ENCODE data around the gene PLXNC1.
"Not testable (repeated sequence)": the region's sequence is repeated elsewhere in the genome, so short reads cannot be mapped to it uniquely, and the experiment has no call there.

Gene PLXNC1

DNA sequence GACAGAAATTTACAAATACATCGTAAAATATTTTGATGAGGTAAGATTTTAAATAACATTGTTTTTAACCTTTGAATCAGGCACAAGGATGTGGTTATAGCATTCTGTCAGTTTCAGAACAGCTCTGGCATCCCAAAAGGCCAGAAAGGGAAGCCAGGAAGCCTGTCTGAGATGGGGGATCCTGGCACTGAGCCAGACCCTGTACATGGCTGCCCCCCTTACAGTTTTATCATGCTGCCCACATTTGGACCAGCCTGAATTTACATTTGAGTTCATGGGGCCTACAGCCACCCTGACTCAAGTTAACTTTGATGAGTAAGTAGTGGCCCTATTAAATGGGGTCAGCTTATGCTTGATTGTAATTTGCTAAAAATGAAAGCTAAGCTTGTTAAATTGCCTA lies 155.6 kb downstream of the PLXNC1 start:
- DNase-seq, result no peak

DNA sequence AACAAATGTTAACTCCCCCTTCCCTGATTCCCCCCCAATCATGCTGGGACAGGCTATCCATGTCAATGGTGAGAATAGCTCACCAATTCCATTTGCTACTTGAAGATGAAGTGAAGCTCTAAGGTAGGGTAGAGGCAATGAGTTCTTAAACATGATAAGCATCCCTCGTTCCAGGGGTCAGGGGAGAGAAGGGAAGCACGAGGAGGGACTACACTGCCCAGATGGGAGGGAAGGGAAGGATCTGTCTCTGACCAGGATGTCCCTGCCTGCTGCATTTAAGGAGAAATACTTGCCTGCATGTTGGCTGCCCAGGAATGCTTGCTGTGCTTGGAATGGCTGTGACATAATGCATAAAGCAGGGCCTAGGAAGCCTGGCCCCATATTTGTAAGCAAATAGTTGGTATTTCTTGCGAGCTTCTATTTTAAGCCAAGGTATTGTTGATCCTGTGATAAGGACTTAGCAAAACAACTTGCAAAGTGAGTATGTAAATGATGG lies 156.2 kb downstream of the PLXNC1 start:
- no peak for DNase-seq

DNA sequence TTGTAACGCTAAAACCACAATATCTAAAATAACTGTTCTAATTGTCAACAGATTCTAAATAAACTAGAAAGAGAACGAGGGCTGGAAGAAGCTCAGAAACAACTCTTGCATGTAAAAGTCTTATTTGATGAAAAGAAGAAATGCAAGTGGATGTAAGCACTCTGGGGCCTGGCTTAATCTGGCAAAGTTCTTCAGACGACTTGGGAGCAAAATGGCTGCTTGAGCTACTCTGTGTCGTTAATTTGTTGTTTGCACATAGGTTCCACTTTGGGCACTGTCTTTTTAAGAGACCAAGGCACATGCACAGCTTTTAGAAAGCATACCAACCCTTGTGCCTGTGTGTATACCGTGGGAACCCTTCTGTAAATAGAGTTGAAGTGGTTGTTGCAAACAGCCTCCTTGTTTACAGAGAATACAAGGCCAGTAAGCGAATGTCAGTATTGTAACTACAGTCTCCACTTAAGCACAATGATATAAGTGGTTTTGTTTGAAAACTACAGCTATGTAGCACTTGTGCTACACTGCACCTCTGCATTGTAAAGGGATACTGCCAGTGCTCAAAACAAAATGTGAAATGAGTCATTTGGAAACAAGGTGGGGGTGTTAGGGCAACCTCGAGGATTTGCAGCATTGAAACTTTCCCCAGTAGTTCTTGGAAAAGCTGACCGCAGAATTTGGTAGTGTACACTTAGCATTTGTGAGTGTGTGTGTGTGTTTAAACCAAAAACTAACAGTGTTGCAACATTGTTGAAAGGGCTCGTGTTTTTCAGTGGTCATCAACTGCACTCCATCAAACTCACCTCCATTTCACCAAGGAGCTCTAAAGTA lies 157.0 kb downstream of the PLXNC1 start:
- no peak for DNase-seq

DNA sequence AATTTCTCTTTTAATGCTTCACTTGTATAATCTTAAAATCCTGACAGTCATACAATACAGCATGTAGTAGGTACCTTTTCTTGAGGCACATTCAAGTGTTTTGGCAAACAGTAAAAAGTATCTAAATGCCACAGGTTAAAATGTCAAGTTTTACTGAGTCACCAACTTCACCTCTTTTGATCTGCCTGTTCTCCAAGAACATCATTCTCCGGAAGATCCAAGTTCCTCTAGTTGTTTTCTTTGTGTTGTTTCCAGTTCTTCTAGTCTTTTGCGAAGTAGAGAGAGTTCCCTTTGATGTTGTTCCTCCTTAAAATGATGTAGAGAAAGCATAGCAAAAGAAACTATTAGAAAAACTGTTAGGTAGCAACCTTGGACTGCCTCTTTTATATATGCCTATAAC lies 160.2 kb downstream of the PLXNC1 start:
- DNase-seq, result no peak

DNA sequence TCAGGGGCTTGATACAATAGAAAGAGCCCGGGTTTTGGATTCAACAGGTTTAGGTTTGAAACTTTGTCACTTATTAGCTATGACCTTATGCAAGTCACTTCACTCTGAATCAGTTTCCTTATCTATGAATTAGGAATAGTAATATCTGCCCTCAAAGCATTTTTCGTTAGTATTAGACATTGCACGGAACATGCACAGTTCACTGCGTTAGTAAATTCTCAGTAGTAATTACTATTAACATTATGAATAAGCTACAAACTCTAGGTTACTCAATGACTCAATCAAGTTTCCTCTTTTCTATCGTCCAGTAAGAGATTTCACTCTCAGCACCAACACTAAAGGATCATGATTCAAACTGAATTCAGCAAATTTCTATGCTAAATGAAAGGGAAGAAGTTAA lies 161.0 kb downstream of the PLXNC1 start:
- DNase-seq, result peak in 1 of 2 donors; percentile 9

DNA sequence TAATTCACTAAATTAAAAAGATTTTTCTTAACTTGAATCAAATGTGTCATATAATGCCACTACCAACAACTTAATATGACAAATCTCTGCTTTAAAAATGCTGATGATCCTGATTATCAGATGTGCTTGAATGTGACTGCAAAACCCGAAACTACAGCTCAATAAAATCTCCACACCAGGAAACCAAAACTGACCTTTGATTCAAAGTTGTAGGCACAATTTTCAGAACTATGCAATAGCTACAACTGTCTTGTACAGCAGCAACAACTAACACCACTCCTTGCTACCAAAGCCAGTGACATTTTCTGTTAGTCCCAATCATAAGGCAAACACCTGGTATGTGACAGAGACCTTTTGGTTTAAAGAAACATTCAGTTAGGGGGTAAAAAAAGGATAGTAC lies 164.0 kb downstream of the PLXNC1 start:
- no peak for DNase-seq

DNA sequence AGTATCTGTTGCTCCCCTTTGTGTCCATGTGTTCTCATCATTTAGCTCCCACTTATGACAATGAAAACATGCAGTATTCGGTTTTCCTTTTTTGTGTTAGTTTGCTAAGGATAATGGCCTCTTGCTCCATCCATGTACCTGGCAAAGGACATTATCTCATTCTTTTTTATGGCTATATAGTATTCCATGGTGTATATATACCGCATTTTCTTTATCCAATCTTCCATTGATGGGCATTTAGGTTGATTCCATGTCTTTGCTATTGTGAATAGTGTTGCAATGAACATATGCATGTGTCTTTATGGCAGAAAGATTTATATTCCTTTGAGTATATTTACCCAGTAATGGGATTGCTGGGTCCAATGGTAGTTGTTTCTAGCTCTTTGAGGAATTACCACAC lies 168.2 kb downstream of the PLXNC1 start:
- not testable (repeated sequence) for DNase-seq

DNA sequence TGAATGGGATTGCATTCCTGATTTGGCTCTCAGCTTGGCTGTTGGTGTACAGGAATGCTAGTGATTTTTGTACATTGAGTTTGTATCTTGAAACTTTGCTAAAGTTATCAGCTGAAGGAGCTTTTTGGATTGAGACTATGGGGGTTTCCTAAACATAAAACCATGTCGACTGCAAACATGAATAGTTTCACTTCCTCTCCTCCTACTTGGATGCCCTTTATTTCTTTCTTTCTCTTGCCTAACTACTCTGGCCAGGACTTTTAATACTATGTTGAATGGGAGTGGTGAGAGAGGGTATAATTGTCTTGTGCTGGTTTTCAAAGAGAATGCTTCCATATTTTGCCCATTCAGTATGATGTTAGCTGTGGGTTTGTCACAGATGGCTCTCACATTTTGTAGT lies 169.8 kb downstream of the PLXNC1 start:
- peak; percentile 22 to 62 for DNase-seq

DNA sequence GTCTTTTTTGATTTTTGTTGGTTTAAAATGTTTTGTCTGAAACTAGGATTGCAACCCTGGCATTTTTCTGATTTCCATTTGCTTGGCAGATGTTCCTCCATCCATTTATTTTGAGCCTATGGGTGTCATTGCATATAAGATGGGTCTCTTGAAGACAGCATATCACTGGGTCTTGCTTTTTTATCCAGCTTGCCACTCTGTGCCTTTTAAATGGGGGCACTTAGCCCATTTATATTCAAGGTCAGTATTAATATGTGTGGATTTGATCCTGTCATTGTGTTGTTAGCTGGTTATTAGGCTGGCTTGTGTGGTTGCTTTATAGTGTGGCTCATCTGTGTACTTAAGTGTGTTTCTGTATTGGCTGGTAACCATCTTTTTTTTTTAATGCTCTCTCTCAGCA lies 171.7 kb downstream of the PLXNC1 start:
- DNase-seq, result no peak

DNA sequence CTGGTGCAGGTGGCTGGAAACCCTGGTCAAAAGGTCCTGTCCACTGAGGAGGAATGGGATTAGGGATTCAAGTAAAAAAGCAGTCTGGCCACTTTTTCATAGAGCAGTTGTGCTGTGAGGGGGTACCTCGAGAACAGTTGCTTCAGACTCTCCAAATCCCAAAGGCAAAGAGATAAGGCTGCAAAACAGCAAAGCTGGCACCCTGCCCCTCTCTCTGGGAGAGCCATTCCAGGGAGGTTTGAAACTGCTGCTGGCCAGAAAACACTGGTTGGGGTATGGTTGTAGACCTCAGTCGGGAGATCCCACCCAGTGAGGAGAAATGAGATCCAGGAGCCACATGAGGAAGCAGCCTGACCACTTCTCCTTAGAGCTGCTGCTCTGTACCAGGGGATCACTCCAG lies 174.0 kb downstream of the PLXNC1 start:
- DNase-seq, result no peak

DNA sequence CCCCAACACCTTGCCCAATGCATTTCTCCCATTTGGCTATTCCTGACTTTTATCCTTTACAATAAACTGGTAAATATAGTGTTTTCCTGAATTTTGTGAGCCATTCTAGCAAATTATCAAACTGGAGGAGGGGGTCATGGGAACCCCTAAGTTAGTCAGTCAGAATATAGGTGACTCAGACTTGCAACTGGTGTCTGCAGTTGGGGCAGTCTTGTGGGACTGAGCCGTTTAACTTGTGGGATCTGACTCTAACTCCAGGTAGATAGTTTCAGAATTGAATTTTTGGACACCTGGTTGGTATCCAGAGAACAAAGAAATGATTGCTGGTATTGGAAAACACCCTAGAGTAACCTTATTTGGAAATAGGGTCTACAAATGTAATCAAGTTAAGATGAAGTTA lies 177.9 kb downstream of the PLXNC1 start:
- no peak for DNase-seq

DNA sequence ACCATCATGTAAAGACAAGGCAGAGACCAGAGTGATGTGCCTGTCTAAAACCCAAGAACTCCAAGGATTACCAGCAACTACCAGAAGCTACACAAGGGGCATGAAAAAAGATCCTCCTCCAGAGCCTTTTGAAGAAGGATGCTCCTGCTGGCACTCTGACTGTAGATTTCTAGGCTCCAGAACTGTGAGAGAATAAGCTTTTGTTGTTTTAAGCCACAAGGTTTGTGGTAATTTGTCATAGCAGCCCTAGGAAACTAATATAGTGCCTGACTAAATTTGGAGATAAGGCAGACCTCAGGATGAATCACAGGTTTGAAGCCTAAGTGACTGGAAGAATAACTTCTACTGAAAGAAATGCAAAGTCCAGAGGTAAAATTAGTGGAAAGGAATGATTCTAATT lies 178.3 kb downstream of the PLXNC1 start:
- DNase-seq, result no peak

DNA sequence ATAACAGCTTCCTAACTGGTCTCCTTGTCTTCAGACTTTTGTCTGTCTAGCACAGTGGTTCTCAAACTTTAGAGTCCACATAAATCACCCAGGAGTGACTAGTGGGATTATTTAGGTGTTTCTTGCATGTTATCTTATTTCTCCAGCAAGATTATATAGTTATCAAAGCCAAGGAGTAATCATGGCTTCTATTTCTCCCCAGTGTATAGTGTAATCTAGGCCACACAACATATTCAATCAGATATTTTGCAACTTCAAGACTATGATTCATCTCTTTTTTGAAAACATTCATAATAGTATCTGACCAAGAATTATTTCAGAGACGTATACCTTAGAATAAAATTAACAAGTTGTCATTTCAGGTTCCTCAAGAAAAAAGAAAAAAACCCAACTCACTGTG lies 179.4 kb downstream of the PLXNC1 start:
- no peak for DNase-seq

DNA sequence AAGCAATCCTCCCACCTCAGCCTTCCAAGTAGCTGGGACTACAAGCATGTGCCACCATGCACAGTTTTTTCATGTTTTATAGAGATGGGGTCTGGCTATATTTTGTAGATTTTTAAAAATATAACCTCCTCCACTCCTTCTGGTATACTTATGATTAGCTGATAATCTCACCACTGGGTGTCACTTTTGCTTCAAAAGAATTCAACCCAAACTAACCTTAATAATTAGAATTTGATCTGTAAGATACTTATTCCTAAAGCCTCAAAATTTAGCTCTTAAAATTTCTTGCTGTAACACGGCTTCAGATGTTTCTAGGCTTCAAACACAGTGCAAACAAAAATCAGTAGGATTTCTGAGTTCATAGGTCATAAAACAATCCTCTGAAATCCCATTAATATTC lies 181.0 kb downstream of the PLXNC1 start:
- DNase-seq, result no peak

DNA sequence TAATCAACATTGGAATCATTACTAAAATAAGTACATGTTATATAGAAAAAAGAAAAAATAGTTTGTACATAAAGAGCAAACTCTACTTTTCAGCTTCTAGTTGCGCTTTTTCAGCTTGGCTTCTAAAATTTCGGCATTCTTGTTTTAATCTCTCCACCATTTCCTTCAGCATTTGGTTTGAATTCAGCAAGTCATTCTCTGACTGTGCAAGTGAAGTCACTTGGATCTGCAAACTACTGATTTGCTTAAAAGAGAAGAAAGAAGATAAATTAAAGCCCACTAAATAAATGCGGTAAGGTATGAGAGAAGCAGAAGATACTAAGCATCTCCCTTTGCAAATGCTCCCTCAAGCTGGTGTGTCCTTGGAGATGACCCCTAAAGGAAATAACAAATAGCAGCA lies 185.0 kb downstream of the PLXNC1 start:
- DNase-seq, result no peak

DNA sequence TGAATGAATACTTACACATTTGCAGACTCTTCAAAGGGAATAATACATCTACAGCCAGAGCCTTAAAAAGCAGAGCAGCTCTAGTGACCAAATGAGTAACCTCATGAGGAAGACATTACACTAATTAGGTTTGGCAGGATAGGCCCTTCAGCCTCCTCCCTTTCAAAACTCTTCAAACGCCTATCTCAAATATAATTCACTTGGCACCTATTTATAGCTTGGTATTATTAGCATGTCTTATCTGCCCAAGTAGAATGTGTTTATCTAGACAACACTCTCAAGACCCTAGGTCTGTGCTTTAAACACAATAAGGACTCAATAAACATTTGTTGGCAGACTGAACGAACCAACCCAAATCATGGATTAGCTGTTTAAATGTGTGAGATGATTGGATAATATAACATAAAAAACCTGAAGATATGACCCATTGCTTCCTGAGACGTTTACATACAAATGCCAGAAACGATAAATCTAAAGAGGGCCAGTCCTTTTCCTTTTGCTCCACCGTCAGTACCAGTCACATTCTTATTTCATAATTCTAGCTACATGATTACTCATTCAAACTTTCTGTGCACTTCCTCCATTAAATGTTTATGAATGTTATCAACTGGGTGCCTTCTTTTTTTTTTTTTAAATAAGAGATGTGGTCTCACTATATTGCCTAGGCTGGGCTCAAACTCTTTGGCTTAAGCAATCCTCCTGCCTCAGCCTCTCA lies 188.0 kb downstream of the PLXNC1 start:
- DNase-seq, result peak; percentile 34 to 69

DNA sequence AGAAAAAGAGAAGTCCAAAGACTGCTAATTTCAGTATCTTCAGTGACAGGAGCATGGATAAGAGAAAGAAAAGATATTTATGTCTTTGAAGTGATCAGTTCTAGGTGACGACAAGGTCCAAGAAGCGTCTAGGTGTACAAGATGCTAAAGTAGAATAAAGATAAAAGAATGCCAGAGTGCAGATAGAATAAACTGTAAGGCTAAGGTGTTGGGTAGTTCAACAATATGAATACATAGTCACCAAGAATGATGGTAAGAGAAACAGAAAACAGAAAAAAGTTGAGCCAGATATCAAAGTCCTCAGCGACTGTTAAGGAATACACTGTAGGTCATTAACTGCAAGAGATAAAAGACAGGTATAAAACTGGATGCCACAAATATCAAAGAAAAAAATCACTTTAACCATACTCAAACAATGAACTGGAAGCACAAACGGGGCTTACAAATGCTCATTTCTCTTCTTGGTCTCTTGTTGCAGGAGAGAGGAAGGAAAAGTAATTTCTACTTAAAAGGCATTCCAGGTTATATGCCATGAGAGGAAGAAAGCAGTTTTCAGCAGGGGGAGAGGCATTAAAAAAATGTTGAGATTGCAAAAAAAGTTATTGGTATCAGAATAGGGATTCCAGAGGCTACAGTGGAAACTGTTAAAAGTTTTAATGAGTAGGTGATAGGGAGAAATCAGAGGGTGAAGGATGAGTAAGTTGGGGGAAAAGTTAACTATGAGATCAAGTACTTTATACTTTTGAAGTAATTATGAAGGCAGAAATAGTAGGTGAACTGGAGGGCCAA lies 189.8 kb downstream of the PLXNC1 start:
- no peak for DNase-seq

DNA sequence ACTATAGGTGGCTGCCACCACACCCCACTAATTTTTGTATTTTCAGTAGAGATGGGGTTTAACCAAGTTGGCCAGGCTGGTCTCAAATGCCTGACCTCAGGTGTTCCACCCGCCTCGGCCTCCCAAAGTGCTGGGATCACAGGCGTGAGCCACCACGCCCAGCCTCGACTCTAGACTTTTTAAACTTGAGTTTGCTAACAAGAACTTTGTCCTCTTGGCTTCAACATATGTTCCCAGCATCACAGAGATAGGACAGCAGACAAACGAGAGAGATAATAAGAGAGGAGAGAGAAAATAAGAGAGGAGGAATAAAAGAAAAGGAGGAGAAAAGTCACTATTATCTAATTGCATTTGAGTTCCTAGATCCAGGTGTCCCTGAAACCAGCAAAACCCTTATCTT lies 192.2 kb downstream of the PLXNC1 start:
- DNase-seq, result no peak

DNA sequence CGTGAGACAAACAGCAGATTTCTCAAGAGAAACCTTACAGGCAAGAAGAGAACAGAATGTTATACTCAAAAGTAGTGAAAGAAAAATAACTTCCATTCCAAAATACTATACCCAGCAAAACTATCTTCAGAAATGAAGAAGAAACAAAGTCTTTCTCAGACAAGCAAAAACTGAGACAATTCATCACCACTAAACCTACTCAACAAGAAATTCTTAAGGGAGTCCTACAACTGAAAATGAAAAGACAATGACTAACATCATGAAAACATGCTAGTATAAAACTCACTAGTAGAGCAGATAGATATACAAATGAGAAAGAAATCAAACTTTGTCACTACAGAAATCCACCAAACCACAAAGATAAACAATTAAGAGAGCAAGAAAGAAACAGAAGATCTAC lies 204.8 kb downstream of the PLXNC1 start:
- no peak for DNase-seq
